Panc1 (cell line): Measurements from ENCODE around the gene DNAJA1. TPM values are rescaled to one million over a fixed set of nuclear protein-coding genes. Genes with fewer than 3 reads are reported as not detected.

ENCODE experiments used
- ATAC-seq: fragments of 200-7000 bp; cut with Tn5 transposase; 2 replicates; pipeline ENCODE4 v1.9.1; 2020; ENCODE audit warnings: mild to moderate bottlenecking, moderate library complexity
- BruUV-seq: library from RNA; stranded (reverse); fragments of 400-500 nt; replicated peaks from 2 replicates; lab custom pipeline; 2021; lab: Mats Ljungman, UMichigan
- CTCF ChIA-PET: fragments of 300-600 bp; sonication (Branson Sonifier 250); formaldehyde crosslinking; loops from one replicate; lab custom pipeline; 2022; ENCODE audit warnings: antibody characterized with exemption; lab: Charles Lee
- POLR2A ChIA-PET: fragments of 300-600 bp; sonication (Branson Sonifier 250); formaldehyde crosslinking; loops from one replicate; lab custom pipeline; 2022; ENCODE audit warnings: antibody characterized with exemption; lab: Charles Lee
- DNase-seq: peaks from one replicate; pipeline ENCODE4 v3.0.0-alpha.2; 2010; ENCODE audit warnings: low read depth, low spot score
- H3K27ac ChIP-seq: 2 replicates; pipeline ENCODE4 v1.5.1; 2011; ENCODE audit warnings: mild to moderate bottlenecking, low read length, inconsistent platforms
- H3K27me3 ChIP-seq: fragments of 200-500 bp; sonication (Bioruptor generic); 2 replicates; pipeline ENCODE4 v1.6.0; 2014; ENCODE audit warnings: low read length, inconsistent platforms; ENCODE audit not compliant: control insufficient read depth, insufficient read depth
- H3K36me3 ChIP-seq: fragments of 200-500 bp; sonication (Bioruptor generic); 2 replicates; pipeline ENCODE4 v1.5.1; 2014; ENCODE audit warnings: inconsistent platforms, mild to moderate bottlenecking, low read length, moderate library complexity; ENCODE audit not compliant: control insufficient read depth, insufficient read depth
- H3K4me1 ChIP-seq: 2 replicates; pipeline ENCODE4 v1.5.1; 2011; ENCODE audit warnings: inconsistent platforms, mild to moderate bottlenecking, low read length, moderate library complexity; ENCODE audit not compliant: control insufficient read depth, insufficient read depth
- H3K4me3 ChIP-seq, 2 experiments: 2 replicates each; pipeline ENCODE4 v1.5.1; 2011 to 2012; ENCODE audit warnings: low read depth in 2 of 2, low read length in 2 of 2, mild to moderate bottlenecking in 2 of 2, inconsistent platforms in 1 of 2, moderate library complexity in 1 of 2
- H3K9me3 ChIP-seq: fragments of 200-500 bp; sonication (Bioruptor generic); 2 replicates; pipeline ENCODE4 v1.5.1; 2014; ENCODE audit warnings: low read depth, mild to moderate bottlenecking, inconsistent platforms, low read length, moderate library complexity; ENCODE audit not compliant: control insufficient read depth, insufficient read depth
- POLR2AphosphoS5 ChIP-seq: IDR thresholded peaks from 2 replicates; pipeline ENCODE4 v1.6.1; 2012; ENCODE audit warnings: mild to moderate bottlenecking, low read depth, low read length, moderate library complexity
- REST ChIP-seq, 2 experiments: IDR thresholded peaks; 2 replicates each; pipeline ENCODE4 v1.6.1; 2011 to 2012; ENCODE audit warnings: low read depth in 2 of 2, control low read depth in 1 of 2, low read length in 1 of 2, mild to moderate bottlenecking in 1 of 2, moderate library complexity in 1 of 2; ENCODE audit not compliant: insufficient read depth in 1 of 2
- SIN3A ChIP-seq: IDR thresholded peaks from 2 replicates; pipeline ENCODE4 v1.6.1; 2012; ENCODE audit warnings: low read depth, mild to moderate bottlenecking, low read length, moderate library complexity, borderline replicate concordance; ENCODE audit not compliant: insufficient read depth
- TCF7L2 ChIP-seq: IDR thresholded peaks from 2 replicates; pipeline ENCODE4 v1.6.1; 2011; ENCODE audit warnings: mild to moderate bottlenecking, low read depth, low read length, inconsistent platforms
- in situ Hi-C: cut with HindIII; loops from 2 replicates; pipeline ENCODE4 v1.10.0; 2016; ENCODE audit warnings: low sequenced_read_pairs, low pct_unique_long_range_greater_than_20kb
- intact Hi-C: fragments of 100-400 bp; cut with micrococcal nuclease; formaldehyde crosslinking; loops from one replicate; pipeline ENCODE4 v1.10.0; 2022; ENCODE audit not compliant: unreplicated experiment
- total RNA-seq: library from RNA; stranded (reverse); gene quantifications from one replicate; pipeline ENCODE4 v1.2.1, GENCODE V29; 2021; ENCODE audit not compliant: unreplicated experiment
- TF ChIP-seq, protein P1 (sequence below): fragments of 450-650 bp; IDR thresholded peaks from 2 replicates; pipeline ENCODE4 v1.5.1; 2017; ENCODE audit warnings: mild to moderate bottlenecking

Gene DNAJA1
- total RNA-seq, 1 experiment from 2014 or later = 246 TPM

- Histone ChIP-seq H3K4me1 (peaks cover 23% of the 10 kb centered on the region), H3K36me3 (peaks cover 13% of the 10 kb centered on the region), H3K4me3 (peak overlapping the region; percentile 60 to 72), H3K9me3 (no peaks in the 10 kb centered on the region), H3K27ac (peak overlapping the region; percentile 93), H3K27me3 (no peaks in the 10 kb centered on the region)
- POLR2A ChIA-PET = interaction anchor here (1.4 kb wide), 1 partner anchor 18 kb away, joined by 3 read pairs; no protein-coding TSS in a partner anchor
- peak; percentile 90 for ATAC-seq
- in situ Hi-C loops = no loop called here
- CTCF ChIA-PET = interaction anchor here (0.6 to 1.2 kb wide), 3 partner anchors 20 to 111 kb away, joined by 3 to 9 read pairs (median 6); no protein-coding TSS in a partner anchor
- peak; percentile 73 for DNase-seq
- intact Hi-C loops = no loop called here
- TF ChIP-seq POLR2AphosphoS5 = peak; percentile 84
- TF ChIP-seq, protein P1, sequence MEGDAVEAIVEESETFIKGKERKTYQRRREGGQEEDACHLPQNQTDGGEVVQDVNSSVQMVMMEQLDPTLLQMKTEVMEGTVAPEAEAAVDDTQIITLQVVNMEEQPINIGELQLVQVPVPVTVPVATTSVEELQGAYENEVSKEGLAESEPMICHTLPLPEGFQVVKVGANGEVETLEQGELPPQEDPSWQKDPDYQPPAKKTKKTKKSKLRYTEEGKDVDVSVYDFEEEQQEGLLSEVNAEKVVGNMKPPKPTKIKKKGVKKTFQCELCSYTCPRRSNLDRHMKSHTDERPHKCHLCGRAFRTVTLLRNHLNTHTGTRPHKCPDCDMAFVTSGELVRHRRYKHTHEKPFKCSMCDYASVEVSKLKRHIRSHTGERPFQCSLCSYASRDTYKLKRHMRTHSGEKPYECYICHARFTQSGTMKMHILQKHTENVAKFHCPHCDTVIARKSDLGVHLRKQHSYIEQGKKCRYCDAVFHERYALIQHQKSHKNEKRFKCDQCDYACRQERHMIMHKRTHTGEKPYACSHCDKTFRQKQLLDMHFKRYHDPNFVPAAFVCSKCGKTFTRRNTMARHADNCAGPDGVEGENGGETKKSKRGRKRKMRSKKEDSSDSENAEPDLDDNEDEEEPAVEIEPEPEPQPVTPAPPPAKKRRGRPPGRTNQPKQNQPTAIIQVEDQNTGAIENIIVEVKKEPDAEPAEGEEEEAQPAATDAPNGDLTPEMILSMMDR = no peak
- TF ChIP-seq SIN3A = 0 out of 2 replicates have a peak, but pooled peaks have one; percentile 78
- TF ChIP-seq TCF7L2 = no peak; the same call in 1 of the 2 replicates
- no TSS peak for BruUV-seq
Observed at GRCh38 chr9:33044162-33044673, 19.1 kb downstream of the DNAJA1 start.

GRCh38 chr9:33044677-33045282 lies 19.7 kb downstream of the DNAJA1 start:
- H3K27me3 ChIP-seq = no peaks in the 10 kb centered on the region
- H3K4me3 ChIP-seq = peak overlapping the region; percentile 60 to 72
- H3K4me1 ChIP-seq = peaks cover 23% of the 10 kb centered on the region
- TF ChIP-seq, protein P1 = peak; percentile 84
- TF ChIP-seq TCF7L2 (no peak), REST (IDR thresholded peaks at IDR 0.05; ENCODE audit: insufficient read depth in 1 of 2, low read depth in 2 of 2, low read length in 1 of 2) (no peak), SIN3A (no peak), POLR2AphosphoS5 (no peak)
- in situ Hi-C loops (no loop called here), intact Hi-C loops (no loop called here)
- no peaks in the 10 kb centered on the region for H3K9me3 ChIP-seq
- H3K36me3 ChIP-seq = peaks cover 11% of the 10 kb centered on the region
- peak overlapping the region; percentile 93 for H3K27ac ChIP-seq
- ATAC-seq (peak; percentile 83), DNase-seq (peak; percentile 27)
- ChIA-PET CTCF (interaction anchor here (1.2 kb wide), 1 partner anchor 20 kb away, joined by 3 read pairs; no protein-coding TSS in a partner anchor), POLR2A (interaction anchor here (0.6 to 1.4 kb wide), 2 partner anchors 19 to 20 kb away, joined by 3 read pairs; partner anchors contain the start of gene DNAJA1)
- BruUV-seq = no TSS peak
